HG03469 (cell line): ENCODE measurements around the gene WNT3A.

Experiments
- ATAC-seq: cut with Tn5 transposase; IDR thresholded peaks from one replicate; pipeline ENCODE4 v1.9.1; 2021; ENCODE audit warnings: mild to moderate bottlenecking, moderate library complexity, moderate number of reproducible peaks; ENCODE audit not compliant: unreplicated experiment

Gene WNT3A

DNA sequence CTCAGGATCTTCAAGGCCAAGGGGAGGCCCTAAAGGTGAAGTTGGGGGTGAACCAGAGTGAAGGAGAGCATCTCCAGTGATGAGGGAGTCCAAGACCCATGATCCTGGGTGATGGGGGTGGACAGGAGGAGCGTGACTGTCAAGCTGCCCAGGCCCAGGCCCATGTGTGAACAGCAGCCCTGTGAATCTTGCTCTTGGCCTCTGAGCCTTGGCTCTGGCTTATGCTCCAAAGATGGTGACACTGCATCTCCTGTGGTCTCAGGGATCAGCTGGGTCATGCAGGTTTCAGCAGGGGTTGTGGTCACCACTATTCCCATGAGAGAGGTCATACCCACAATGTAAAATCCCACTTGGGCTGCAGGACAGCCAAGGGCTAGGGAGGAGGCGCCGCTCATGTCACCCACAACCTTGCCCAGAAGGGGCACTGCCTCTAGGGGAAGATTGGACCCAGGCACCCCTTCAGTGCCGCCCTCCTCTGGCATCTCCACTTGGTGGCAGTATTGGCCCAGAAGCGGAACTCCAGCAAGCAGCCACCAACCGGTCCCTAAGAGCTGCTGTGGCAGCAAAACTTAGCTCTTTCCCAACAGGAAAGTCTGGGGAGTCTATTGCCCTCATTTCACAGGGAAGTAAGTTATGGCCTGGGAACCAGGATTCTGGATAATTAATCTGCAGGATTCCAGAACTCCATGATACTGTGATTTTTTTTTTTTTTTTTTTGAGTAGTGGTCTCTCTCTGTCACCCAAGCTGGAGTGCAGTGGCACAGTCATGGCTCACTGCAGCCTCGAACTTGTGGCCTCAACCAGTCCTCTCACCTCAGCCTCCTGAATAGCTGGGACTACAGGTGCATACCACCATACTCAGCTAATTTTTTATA lies 7.5 kb upstream of the WNT3A start:
- ATAC-seq: no peak

DNA sequence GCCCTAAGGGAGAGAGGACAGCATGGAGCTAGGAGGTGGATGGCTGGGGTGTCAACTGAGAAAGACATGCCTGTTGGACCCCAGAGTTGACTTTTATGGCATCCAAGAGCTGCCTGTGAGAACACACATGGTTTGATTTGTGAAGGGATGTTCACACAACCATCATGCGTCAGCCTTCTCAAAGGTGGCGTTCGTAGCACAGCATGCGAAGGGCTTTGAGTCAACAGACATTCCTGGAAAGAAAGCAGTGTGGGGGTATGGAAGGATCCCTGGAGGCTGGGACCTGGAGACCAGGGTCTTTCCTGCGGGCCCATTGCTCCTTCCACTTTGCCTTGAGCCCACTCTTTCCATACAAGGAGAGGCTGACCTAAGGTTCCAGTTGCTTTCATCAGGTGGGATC lies 6.4 kb upstream of the WNT3A start:
- ATAC-seq: no peak

- ATAC-seq: no peak
Measured at GRCh38 chr1:228000836-228001563, 5.8 kb upstream of the WNT3A start.

DNA sequence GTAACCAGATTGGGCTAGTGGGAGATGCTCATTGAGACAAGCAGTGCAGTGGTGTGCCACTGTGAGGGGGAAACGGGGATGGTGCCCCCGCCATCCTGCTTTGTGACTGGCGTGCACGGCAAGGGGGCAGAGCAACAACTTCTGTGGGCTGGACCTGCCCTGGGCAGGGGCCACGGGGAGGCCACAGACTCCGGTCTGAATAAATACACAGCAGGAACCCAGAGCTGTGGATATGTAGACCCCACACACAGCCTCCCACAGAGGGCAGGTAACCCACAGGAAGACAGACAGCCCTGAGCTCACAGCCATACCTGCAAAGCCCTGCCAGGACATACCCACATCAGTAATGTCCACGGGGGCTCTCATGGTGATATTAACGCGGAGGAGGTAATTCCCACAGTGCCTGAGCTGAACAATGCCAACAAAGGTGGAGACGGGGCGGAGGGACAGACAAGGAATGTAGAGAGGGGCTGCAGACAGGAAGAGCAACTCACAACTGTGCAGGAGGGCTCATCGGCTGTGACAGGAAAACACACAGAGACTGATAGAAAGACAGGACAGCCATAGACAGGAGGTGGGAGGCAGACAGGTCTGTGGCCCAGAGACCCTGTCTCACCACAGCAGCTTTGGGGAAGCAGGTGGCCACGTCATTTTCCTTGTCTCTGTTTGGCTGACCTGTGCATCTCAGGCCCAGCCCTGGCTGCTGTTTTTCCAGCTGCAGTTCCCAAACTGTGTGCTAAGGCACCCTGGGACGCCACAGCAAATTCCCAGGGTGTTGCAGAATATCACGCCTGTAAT lies 4.9 kb upstream of the WNT3A start:
- ATAC-seq: no peak

DNA sequence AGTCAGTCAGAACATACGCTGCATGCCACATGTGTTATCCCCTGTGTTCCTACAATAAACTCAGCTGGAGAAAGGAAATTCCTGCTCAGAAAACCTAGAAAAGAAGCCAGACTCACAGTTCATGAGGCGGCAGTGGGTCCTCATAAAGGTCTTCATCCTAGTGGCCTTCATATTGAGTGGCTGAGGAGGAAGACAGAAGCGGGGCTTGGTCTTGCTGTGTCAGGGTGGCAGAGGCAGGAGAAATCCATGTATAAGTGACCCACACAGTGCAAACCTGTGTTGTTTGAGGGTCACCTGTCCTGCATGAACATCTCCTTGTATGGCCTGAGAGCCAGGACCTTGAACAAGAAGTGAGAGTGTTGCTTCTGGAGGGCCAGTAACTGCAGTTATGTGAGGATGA lies 4.0 kb upstream of the WNT3A start:
- no peak for ATAC-seq

DNA sequence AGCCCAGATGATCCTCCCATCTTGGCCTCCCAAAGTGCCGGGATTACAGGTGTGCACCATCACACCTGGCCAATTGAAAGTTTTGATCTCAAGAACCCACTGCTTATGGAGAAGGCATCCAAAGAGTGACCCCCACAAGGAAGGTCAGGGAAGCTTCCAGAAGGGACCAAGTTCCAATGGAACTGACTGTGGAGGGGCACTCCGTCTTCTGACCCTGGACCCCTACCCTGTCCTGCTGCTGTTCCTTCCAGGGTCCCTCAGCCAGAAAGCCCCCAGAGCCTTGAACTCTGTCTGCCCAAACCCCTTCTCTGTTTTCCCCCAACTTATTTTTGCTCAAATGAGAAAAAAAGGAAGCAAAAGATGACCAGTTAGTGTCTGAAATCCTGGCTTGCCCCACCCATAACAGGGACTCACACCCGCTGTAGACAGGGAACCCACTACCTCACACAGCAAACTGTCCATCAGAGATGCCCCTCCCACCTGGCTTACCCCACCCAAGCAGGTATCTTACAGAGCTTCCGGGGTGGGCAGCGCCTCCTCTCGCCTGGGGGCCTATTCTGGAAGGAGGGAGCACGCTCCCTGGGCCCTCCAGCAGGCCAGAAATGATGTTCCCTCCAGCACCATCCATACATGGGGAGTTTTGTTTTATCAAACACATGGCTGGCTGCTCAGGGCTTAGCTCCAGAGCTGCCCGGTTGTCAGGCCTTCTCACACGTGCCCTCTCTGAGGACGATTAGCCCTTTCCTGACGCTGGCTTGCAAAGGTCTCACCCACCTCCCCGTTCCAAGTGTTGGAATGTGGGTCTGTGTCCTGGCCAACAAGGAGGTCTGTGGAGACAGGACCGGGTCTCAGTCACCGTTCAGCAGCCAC lies 3.1 kb upstream of the WNT3A start:
- ATAC-seq: no peak

DNA sequence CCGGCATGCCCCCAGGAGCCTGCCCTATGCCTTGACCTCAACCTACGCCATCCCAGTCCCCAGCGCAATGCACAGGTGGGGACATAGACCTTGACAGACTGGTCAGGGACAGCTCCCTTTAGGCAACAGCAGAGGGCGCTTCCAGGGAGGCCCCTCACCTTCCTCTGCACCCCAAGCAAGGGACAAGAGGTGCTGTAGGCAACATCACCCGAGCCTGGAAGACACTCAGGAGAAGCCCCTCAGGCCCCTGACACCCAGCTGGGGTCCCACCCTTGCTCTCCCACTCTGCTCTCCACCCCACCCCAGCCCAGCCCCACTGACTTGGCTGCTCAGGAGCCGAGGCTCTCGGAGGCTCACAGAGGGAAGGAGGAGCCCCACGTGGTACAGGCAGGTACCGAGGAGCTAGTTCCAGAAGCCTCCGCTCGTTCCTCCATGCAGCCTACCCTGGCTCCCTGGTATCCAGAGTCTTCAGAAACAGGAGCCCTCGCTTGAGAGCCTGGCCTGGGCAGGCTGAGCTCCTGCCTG lies 2.4 kb upstream of the WNT3A start:
- ATAC-seq: no peak

DNA sequence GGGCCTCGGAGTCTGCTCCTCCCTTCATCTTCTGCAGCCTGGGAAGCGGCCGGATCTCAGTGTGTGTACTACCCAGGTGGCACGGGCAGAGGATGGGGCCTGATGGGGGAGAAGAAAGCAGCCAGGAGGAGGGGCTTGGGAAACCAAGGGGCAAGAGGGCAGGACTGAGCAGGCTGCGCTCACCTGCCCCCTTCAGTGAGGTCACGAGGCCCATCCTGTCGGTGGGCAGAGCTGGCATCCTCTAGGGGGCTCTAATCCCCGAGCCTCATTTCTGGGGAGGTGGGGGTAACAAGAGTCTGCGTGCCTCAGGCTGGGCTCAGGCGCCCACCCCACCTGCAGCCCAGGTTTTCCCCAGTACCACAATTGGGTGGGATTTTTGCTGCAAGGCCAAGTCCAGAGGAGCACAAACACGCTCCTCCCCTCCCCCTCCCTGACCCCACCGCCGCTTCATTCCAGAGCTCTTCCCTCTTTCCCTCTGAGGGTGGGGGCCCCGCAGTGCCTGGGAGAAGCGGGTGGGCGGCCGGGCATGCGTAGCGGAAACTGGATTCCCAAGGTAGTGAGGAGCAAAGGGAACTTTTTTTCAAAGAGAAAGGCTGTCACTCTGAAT lies 1.8 kb upstream of the WNT3A start:
- no peak for ATAC-seq

DNA sequence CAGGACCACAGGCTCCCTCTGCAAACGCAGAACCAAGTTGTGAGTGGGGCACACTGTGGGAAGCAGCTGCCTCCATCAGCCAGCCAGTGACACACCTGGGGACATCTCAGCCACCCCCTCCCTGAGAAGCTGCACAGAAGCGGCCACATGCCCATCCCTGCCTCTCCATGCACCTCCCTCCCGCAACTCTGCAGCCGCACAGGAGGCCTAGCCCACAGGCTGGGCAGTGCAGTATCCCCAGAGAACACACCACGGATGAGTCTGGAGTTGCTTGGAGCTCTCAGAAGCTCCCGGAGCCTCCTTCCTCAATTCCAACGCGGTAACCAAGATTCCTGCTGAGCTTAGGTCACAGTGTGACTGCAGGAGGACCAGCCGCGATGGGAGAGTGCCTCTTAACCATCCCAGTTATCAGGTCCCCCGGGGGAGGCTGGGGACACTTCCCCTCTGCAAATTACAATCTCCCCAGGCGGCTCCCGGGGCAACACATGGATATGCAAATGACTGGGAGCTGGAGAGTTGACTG lies 1.2 kb upstream of the WNT3A start:
- ATAC-seq: no peak

GRCh38 chr1:228006034-228006785 lies 588 bp upstream of the WNT3A start:
- ATAC-seq: no peak

DNA sequence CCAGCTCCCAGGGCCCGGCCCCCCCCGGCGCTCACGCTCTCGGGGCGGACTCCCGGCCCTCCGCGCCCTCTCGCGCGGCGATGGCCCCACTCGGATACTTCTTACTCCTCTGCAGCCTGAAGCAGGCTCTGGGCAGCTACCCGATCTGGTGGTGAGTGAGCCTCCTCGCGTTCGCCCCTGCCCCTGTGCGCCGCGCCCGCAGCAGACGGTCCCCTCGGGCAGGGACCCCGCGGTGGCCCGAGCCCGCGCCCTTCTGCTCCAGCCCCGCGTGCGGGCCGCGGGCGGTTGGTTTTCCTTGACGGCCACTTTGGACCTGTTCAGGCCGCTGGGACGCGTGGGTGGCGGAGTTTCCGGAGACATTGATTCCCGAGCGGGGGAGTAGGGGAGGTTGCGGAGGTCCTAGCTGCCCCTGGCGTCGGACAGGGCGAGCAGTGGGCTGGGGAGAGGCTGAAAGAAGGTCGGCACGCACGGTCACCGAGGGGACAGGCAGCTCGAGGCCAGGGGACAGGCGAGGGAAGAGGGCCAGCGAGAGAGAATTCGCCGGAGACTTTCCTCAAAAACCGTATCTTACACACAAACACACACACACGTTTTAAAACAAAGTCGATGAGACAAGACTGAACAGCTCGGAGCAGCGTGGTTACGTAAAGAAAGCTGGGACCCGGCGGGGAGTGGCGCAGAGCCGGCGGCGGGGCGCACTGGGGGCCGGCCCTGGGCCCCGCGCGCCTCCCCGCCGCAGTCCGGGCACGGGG lies 427 bp downstream of the WNT3A start:
- ATAC-seq: no peak

DNA sequence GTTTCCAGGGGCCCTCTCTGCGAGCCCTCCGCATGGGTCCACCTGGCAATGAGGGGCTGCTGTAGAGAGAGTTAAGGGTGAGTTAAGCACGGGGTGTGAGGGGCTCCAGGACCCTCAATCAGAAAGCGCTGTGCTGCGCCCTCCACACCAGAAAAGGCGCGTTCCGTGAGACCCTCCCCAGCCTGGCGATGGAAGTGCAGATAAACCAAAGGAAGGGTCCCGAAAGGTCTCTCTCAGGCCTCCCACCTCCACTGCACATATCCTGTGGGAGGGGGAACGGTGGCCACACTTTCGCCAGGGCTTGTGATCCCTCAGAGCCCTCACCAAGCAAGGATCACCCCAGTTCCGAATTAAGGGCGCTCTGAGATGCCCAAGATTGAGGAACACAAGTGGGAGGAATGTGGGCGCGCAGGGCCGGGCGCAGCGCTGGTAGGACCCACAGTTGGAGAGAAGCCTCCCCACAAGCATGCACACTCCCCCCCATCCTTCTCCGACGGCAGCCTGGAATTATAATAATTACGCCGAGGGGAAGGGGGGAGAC lies 1.1 kb downstream of the WNT3A start:
- no peak for ATAC-seq

GRCh38 chr1:228008391-228009115 lies 1.8 kb downstream of the WNT3A start:
- no peak for ATAC-seq

DNA sequence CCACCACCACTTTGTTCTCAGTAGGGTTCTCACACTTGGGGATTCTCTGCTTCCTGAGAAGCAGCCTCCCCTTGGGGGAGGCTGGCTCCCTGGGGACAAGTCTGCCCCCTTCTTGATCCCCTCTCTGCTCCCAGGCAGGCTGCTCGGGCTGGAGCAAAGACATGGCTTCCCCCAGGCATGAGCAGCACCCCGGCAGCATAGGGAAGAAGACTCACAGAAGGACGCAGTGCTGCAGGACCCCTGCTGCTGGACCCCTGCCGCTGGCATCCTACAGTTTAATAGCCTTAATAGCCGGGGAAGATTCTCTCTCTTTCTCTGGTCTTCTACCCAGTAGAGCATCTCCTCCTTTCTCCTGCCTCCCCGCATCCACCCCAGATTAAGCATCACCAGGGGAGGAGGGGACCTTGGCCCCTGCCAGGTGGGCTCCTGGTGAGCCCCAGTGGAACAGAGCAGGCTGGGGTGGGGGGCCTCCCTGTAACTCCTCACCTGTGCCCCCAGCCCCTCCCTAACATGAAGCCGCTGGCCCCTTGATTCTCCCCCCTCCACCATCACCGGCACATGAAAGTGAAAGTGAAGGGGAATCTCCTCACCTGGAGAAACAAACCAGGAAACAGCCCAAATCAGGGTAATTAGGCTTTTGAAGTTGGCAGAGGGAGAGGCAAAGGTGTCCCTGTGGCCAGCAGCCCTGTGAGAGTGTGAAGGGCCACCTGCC lies 2.5 kb downstream of the WNT3A start:
- ATAC-seq: no peak

GRCh38 chr1:228009828-228010775 lies 3.3 kb downstream of the WNT3A start:
- ATAC-seq: peak; percentile 40
